Globus pallidus (tissue), 1 donor: ENCODE data around the gene ZBTB17.

ENCODE experiments used
- DNase-seq: peaks from one replicate; pipeline ENCODE4 v3.0.0-alpha.2; 2015; ENCODE audit warnings: low spot score

ZBTB17 gene

DNA sequence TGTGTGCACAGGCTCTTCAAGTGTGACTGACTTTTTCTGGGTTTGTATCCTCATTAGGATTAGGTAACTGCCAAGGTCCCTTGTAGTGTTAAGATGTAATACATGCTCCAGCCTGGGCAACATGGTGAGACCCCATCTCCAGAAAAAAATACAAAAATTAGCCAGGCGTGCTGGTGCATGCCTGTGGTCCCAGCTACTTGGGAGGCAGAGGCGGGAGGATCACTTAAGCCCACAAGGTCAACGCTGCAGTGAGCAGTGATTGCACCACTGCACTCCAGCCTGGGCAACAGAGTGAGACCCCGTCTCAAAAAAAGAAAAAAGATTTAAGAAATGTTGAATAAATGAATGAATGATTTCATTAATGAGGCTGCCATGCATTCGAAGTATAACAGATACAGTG is 15.1 kb downstream of the ZBTB17 start:
- DNase-seq = no peak

DNA sequence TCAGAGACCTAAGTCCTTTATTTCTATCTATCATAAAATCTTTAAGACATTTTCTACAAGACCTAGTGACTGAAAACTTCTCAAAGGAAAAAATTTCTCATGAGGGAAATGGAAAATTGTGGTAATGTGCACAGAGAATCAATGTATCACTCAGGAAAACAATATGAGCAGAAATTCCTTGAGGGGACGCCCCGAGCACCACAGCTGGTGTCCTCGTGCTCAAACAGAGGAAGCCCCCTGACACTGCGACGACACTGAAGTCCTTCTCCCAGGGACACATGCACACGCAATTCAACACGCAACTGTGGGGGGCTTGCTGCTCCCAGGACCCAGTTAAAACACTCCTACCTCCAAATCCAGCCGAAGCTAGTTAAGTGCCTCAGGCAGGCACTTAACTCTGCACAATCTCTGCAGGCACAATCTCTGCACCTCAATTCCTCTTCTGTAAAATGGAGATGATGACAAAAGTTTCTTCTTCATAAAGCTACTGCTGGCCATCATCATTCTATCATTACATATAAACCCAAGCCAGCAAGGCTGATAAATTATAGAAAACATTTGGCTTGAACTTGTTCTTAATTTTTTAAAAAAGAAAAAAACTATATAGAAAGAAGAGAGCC is 16.0 kb downstream of the ZBTB17 start:
- no peak for DNase-seq

DNA sequence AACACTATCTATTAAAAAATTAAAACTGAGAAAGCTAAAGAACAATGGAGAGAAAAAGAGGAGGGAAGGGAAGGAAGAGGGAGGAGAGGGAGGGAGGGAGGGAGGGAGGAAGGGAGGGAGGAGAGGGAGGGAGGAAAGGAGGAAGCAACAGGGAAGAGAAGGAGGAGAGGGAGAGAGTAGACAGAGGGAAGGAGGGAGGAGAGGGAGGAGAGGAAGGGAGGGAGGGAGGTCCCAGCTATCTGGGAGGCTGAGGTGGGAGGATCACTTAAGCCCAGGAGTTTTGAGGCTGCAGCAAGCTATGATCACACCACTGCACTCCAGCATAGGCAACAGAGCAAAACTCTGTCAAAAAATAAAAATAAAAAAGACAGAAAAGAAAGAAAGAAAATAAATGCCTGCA is 16.5 kb downstream of the ZBTB17 start:
- DNase-seq = no peak

DNA sequence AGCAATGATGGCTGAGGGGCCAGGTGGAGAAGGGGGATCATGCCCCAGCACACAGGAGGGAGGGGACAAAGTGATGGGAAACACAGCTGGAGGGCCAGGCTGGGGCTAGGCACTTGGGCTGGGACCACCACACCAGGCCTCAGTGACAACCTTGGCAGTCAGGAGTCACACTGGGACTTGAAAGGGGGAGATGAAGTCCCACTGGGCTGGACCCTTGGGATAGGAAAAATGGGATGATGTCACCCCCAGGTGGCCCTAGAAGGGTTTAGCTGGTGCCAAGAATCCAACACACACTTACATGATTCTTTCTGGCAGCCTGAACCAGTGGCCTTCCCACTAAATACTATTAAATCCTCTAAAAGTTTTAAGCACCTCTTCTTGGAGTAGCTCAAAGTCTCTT is 17.1 kb downstream of the ZBTB17 start:
- no peak for DNase-seq

DNA sequence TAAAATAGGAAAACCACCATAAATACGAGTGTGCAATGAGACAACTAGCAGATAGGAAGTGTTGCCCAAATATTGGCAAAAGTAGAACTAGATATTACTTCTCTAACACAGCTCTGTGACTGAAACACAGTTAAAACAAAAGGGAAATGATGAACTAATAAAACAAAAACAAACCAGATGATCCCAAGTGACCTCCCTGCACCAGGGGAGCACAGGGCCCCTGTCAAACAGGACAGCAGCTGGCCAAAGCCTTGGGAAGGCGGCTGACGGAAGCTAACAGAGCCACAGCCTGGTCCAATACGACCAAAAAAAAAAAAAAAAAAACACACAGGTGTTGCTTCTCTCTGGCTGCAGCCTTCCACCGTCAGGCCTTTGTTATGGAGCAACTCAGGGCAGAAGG is 17.8 kb downstream of the ZBTB17 start:
- DNase-seq = no peak

DNA sequence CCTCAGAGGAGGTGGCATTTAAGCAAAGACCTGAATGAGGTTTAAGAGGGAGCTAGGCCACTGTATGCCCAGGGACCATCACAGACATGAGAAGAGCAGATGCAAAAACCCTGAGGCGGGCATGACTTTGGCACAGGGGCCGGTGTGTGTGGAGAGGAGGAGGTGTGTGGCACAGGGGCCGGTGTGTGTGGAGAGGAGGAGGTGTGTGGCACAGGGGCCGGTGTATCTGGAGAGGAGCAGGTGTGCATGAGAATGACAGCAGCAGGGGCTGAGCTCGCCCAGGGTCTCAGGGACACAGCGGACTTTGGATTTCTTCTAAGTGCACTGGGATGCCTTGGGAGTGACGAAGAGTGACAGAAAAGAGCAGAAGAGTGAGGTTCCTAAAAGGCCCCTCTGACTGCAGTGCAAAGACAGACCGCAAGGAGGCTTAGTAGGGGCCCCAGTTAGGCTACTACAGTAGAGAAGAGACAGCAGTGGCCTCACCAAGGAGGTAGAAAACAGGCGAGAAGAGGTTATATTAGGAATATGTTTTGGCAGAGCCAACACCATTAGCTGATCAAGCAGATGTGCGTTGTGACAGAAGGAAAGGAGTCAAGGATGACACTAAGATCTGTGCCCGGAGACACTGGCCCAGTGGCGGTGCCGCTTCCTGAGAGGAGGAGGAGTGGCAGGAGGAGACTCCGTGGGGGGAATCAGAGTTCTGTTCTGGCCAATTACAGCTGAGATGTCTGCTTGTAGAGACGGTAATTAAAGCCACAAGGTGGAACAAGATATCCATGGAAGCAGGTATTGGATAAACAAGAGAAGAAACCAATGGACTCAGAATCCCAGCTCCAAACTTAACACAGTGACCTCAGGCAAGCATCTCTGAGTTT is 18.4 kb downstream of the ZBTB17 start:
- DNase-seq = no peak

DNA sequence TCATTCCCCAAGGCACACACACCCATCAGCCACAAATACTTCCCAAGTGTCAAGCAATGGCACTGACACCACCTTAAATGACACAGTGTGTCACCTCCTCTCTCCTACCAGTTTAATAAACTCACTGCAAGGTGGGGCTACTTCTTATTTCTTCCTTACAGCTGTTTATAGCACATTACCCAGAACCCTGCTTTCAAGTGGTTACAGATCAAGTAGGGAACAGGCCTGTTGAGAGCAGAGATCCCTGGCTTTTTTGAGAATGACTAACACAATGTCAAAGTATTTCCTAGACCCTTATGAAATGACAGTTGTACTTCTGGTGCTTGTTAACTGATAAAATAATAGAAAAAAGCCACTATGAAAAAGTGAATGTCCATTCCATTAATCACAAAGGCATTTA is 19.8 kb downstream of the ZBTB17 start:
- no peak for DNase-seq

DNA sequence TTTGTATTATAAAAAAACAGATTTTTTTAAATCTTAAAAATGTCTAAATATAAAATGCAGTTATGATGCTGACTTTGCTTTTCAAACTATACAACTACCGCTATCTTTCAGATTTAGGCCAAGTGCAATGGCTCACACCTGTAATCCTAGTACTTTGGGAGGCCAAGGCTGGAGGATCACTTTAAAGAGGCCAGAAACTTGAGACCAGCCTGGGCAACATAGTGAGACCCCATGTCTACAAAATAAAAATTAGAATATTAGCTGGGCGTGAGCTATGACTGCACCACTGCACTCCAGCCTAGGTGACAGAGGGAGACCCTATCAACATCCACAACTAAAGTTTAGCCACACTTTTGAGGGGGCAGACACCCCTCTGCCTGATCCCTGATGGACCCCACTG is 20.3 kb downstream of the ZBTB17 start:
- no peak for DNase-seq

DNA sequence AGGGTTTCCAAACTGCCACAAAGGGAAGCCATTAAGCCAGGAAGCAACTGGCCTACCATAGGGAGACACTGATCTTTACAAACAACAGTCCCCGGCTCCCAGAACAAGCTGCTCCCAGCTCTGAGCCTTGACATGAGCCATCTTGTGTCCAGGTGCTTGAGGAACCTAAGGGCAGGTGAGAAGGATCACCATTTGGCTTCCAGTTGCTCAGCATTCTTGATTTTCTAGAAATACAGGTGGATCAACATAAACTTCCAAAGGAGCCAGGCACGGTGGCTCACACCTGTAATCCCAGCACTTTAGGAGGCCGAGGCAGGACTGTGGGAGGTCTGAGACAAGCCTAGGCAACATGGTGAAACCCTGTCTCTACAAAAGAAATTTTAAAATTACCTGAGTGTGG is 21.6 kb downstream of the ZBTB17 start:
- DNase-seq = no peak

DNA sequence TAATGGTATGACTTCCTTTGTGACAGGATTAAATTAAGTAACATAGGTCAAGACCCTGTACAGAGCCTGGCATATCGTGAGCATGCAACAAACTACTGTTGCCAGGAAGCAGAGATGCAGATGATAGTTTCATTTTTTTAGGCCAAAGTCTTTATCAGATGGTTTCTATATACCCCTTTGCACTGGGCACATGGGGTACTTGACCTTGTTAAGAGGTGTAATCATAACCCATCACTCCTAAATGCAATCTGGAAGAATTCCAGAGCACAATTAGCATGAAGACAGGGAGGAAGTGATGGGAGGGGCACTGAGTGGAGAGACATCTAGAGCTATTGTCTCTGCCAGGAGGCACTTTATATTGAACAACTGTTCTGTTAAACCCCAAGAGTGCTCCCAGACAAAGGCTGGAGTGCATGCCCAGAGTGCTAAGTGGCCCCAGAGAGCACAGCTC is 22.1 kb downstream of the ZBTB17 start:
- DNase-seq = peak; percentile 52

DNA sequence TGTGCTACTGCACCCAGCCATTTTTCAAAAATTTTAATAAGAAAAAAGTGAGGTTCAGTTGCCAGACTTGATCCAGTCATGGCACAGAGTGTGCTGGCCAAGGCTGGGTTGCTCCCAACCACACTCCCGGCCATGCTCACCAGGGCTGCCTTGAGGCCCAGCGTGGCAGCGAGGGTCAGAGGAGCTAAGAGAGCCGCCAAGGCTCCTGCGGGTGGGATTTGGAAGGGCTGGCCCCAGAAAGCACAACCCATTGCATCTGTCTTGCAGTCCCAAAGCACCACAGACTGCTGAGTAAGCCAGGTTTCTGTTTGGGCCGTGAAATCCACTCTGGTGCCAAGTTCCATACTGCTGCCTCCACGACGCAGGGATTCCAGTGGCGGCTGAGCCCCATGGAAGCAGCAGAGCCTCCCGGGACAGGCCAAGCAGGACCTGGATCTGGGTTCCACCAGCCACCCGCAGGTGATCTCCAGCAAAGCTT is 22.6 kb downstream of the ZBTB17 start:
- DNase-seq = no peak

DNA sequence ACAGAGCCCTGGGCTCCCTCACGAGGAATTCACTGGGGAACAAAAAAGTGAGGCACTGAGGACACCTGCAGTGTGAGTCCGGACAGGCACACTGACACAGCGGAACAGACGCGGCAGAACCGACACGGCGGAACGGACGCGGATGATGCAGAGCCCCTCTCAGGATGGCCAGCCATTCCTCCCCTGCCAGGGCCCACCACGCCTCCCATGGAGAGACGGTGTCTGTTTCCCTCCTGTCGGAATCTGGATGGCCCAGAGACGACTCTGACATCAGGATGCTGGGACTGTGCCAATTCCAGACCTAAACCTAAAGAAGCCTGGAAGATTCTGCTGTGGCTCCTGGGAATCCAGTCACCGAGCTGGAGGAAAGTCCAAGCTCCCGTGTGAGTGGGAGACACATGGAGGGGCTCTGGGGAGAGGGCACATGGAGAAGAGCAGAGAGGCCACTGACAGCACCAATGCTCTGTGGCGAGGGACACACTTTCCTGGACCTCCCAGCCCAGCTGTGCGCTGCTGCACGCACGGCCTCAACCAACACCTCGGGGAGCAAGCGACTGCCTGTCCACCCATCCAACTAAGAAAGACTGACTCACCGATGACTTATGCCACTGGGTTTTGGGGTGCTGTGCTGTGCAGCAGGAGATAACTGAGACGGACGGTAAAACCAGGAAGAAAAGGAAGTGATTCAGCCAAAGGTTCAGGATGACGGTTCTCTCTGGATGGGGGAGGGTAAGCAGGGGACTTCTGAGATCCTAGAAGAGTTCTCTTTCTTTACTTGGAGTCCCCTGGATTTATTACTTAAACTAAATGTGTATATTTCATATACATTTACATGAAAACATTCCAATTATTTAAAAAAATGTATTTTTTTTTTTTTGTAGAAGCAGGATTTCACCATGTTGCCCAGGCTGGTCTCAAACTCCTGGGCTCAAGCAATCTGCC is 23.3 kb downstream of the ZBTB17 start:
- DNase-seq = no peak

DNA sequence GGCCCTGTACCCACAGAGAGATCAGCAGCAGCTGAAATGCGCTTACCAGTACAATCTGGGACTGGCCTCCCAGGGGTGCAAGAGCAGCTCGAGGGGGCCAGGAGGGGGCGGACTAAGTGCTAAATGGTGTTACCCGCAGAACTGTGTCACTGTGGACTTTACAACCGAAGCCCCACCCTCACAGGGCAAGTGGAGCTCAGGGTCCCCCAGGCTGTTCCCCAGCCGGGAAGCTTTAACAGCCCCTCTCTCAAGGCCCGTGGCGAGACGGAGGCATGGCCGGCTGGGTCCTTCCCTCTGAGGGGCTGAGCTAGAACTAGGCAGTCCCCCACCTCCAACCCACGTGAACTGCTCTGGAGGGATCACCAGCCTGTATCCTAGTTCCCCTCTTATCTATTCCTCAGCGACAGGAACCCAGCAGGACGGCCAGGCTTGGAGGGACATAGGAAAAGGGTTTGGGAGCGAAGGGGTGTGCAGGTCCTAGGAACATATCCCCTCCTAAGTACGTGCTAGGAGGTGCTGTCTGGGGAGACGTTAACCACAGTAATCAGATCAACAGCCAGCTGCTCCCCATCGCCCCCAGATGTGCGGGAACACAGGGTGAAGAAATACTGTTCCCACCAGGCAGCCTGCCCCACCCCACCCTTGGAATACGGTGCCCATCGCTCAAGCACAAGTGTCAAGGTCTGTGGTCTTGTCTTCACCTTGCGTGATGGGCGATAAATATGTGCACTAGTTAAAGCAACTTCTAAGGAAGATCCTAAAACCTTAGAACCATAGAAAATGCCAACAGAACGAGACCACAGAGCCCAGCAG is 24.4 kb downstream of the ZBTB17 start:
- no peak for DNase-seq

DNA sequence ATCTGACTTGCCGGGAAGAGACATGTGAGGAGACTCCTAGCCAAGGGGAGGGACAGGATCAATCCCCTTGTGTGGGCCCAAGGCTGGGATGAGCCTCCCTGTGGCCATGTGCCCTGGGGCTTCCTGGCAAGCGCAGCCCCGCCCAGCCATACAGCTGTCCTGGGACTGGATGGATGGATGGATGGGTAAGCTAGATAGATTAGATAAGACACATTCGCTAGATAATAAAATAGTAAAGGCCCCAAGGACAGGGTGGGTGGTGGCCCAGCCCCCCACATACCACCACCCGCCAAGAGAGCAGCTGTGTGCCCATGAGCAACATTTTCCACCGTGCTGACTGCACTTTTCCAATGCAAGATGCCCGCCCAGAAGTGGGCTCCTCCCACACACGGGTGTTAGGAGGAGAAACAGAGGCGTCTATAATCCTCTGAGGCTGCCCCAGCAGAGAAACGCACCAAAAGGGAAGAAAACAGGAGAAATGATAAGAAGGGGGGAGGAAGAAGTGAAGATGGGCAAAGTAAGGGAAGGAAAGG is 25.1 kb downstream of the ZBTB17 start:
- DNase-seq = no peak

DNA sequence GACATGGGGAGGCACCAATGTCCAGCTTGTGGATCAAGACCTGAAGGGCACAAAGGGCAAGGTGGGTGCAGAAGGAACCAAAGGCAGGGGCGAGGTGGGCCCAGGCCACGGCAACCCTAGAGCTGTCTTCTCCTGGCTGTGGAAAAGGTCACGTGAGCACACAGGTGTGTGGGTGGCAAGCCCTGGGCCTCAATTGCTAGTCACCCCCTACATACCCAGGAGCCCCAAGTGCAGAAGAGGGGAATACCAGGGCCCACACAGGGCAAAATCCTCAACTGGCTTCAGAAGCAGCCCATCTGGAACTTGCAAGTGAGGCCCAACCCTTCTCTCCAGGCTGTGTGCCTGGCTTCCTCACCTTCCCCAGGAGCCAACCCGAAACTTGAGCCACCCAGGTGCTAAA is 25.6 kb downstream of the ZBTB17 start:
- no peak for DNase-seq

DNA sequence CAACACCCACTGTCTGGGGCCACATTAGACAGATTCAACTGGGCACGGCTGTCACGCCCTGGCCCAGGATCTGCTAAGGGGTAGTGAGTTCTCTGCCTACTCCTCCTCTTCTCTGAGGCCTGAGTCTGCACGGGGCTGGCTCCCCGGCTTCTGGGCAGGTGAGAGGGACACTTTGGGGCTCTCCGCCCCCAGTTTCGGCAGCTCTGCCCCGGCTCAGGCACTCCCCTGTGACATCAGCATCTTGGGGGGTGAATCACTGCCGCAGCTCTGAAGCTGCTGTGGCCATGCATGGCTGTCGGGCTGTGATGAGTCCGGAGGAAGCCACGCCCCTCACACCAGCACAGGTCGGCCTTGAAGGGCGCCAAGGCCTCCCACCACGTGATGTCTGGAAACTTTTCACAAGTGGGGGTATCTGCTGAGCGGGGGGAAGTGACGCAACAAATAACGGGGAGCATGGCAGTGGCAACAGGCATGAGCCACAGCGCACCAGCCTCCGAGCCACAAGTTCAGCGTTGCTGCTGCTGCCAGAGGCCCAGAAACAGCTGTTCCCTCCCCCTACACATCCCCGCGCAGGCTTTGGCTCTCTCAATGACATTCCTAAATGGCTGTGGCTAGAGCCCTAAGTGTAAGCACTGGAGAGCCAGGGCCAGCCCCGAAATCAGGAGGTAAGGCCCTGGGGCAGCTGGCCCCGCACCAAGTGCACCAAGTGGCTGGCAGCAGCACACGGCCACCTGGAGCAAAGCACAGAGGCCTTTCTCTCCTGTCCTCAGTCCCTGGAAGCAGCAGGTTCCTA is 26.3 kb downstream of the ZBTB17 start:
- DNase-seq = peak; percentile 72

DNA sequence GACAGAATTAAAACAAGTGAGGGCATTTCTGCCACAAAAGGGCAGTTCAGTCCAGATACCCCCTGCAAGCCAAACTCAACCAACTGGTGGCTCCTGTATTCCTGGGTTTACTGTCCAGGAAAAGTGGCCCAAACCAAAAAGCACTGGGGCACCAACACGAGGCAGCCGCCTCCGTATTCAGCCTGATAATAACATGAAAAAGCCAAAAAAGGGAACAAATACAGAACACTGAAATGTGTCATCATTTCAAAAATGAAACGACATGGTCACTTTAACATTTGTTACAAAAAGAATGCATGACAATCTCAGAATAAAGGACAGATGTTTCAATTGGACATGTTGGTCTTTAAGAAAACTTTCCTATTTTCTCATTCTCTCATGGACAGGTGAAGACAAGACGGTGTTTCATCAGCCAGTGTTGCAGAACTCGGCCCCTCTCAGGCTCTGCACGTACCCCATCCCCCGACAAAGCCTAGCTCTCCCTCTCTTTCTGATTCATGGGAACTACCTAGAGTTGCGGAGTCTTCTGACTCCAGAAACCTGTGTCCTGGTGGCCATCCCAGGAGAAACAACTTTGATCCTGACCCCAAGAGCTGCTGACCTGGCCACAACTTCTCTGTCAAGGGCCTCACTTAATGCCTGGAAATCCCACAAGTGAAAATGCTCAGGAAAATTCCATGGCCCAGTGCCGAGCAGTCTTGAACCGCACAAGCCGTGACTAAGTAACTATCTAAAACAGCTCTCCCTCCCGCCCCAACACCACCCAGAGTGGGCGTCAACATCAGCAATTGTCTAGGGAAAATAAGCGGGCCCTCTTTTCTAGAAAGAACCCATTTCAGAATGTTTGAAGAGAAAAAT is 27.1 kb downstream of the ZBTB17 start:
- DNase-seq = no peak

DNA sequence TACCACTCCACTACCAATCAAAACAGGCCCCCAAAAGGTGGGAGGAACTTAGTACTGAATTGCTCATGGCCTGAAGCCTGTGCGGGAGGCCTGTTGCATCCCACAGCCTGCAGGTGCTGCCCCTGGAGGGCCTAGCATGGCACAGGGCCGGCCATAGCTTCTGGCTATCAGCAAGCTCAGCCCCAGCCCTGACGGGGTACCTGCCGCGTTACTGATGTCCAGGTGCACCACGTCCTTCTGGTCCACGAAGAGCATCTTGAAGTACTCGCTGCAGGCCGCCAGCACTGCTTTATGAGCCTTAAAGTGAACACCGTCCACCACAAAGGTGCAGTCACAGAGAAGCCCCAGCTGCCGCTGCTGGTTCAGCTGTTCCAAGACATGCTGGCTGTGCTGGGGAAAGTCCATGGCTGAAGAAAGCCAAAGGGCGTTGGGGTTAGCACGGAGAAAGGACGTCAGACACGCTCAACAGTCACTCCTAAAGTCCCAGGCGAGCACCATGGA is 27.8 kb downstream of the ZBTB17 start:
- no peak for DNase-seq

DNA sequence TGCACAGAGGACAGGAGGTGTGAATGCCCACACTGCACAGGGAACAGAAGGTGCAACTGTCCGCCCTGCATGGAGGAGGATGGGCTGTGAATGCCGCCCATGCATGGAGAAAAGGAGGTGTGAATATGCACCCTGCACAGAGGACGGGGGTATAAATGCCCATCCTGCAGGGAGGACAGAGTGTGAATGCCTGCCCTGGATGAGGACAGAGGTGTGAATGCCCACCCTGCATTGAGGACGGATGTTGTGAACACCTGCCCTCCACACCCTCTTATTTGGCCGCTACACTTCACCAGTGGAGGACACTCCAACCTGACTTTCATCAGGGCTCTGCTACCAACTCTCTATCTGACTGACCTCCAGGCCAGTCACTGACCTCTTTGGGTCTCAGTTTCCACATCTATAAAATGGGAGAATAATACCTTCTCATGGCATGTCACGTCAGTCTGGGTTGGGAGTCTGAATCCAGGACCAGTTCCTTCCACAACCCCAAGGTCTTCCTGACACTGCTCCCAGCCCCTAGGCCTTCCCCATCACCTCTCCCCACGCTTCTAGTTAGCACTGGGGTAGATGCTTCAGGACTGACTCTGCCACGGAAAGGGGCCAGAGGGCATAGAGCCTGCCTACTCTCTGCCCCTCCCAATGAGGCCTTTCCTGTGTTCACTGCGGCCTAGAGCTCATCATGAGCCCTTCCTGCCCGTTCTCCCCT is 28.4 kb downstream of the ZBTB17 start:
- no peak for DNase-seq
